Immature natural killer cell (primary cell): ENCODE data around the gene PNPLA1. TPM values are rescaled to one million over a fixed set of nuclear protein-coding genes. Genes with fewer than 3 reads are reported as not detected.

ENCODE experiments used
- DNase-seq, 3 donors: peaks; one replicate each; pipeline ENCODE4 v3.0.0; 2022; ENCODE audit warnings: mixed read lengths in 1 of 3
- H3K27ac Mint-ChIP-seq, 6 donors: one replicate each; pipeline ENCODE4 v1.8.0; 2020; ENCODE audit warnings: mixed read lengths in 6 of 6, mild to moderate bottlenecking in 5 of 6, inconsistent platforms in 4 of 6, moderate library complexity in 3 of 6
- H3K27me3 Mint-ChIP-seq, 3 donors: one replicate each; pipeline ENCODE4 v1.8.0; 2020 to 2021; ENCODE audit warnings: low read depth in 3 of 3, mild to moderate bottlenecking in 3 of 3, mixed read lengths in 3 of 3, moderate library complexity in 3 of 3, inconsistent platforms in 1 of 3
- H3K36me3 Mint-ChIP-seq, 3 donors: one replicate each; pipeline ENCODE4 v1.8.0; 2020; ENCODE audit warnings: mixed read lengths in 3 of 3, inconsistent platforms in 2 of 3, mild to moderate bottlenecking in 2 of 3
- H3K4me1 Mint-ChIP-seq, 2 donors: one replicate each; pipeline ENCODE4 v1.8.0; 2020; ENCODE audit warnings: inconsistent platforms in 2 of 2, mild to moderate bottlenecking in 2 of 2, mixed read lengths in 2 of 2, moderate library complexity in 1 of 2
- H3K4me3 Mint-ChIP-seq, 5 donors: one replicate each; pipeline ENCODE4 v1.8.0; 2020; ENCODE audit warnings: mild to moderate bottlenecking in 5 of 5, mixed read lengths in 5 of 5, inconsistent platforms in 3 of 5, moderate library complexity in 3 of 5
- H3K9me3 Mint-ChIP-seq, 6 donors: one replicate each; pipeline ENCODE4 v1.8.0; 2020; ENCODE audit warnings: mild to moderate bottlenecking in 6 of 6, mixed read lengths in 6 of 6, inconsistent platforms in 4 of 6, moderate library complexity in 3 of 6
- polyA plus RNA-seq, 3 donors: library from polyadenylated mRNA; unstranded; fragments of 300-500 nt; fragmentation: Illumina TruSeq; gene quantifications; one replicate each; pipeline ENCODE4 v1.2.3, GENCODE V29; 2021

The PNPLA1 gene
- polyA plus RNA-seq, 3 donors from 2014 or later, result not detected

GRCh38 chr6:36346486-36347273 is 76.8 kb downstream of the PNPLA1 start:
- no peaks in the 10 kb centered on the region for H3K9me3 Mint-ChIP-seq
- H3K27ac Mint-ChIP-seq, result no peak overlapping the region
- no peaks in the 10 kb centered on the region for H3K4me1 Mint-ChIP-seq
- H3K36me3 Mint-ChIP-seq, result no peaks in the 10 kb centered on the region
- no peak for DNase-seq
- H3K27me3 Mint-ChIP-seq, result peaks cover 0 to 6% (median 0%) of the 10 kb centered on the region in 3 donors
- H3K4me3 Mint-ChIP-seq, result no peak overlapping the region

GRCh38 chr6:36347621-36348020 is 77.8 kb downstream of the PNPLA1 start:
- Mint-ChIP-seq H3K9me3 (no peaks in the 10 kb centered on the region), H3K27me3 (peaks cover 0 to 6% (median 0%) of the 10 kb centered on the region in 3 donors), H3K4me3 (no peak overlapping the region)

DNA sequence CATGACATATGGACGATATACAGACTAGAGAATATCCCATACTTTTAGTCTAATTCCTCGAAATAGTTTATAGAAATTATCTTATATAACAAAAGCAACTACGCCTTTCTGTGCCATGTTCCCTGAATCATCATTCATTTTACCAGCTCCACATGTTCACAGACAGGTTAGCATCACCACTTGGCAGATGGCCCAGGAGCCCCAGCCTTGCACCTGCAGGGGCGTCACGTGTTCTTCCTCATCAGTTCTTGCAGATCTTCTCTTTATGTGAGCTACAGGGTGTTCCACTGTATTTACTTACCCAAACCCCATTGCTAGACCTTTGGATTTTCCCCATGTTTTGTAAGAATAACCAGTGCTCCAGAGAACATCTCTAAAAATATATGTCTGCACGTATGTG is 79.4 kb downstream of the PNPLA1 start:
- Mint-ChIP-seq H3K27ac (no peak overlapping the region), H3K36me3 (no peaks in the 10 kb centered on the region)

More at GRCh38 chr6:36347621-36348020, 77.8 kb downstream of the PNPLA1 start:
- no peak overlapping the region for H3K27ac Mint-ChIP-seq
- H3K4me1 Mint-ChIP-seq, result no peaks in the 10 kb centered on the region
- H3K36me3 Mint-ChIP-seq, result no peaks in the 10 kb centered on the region
- DNase-seq, result no peak

DNA sequence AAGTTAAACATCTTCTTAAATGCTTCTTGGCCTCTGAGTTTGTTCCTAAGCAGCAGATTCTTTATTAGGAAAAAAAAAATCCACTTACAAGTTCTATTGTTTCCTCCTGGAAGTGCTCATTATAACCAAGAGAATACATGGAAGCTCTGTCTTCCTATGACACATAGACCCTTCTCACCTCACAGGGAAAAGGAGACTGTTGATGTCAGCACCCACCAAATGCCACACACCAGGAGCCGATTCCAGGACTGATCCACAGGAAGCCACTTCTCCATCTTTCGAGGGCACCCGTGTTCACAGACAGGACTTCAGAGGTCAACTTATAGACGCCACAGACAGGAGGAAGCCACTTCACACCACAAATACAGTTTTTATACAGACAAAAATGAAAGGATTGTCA is 80.2 kb downstream of the PNPLA1 start:
- DNase-seq, result no peak
- no peak overlapping the region for H3K4me3 Mint-ChIP-seq
- peaks cover 0 to 8% (median 3%) of the 10 kb centered on the region in 3 donors for H3K27me3 Mint-ChIP-seq
- no peaks in the 10 kb centered on the region for H3K4me1 Mint-ChIP-seq
- no peaks in the 10 kb centered on the region for H3K9me3 Mint-ChIP-seq
- no peaks in the 10 kb centered on the region for H3K36me3 Mint-ChIP-seq
- no peak overlapping the region for H3K27ac Mint-ChIP-seq

More for the DNA sequence above, 79.4 kb downstream of the PNPLA1 start:
- Mint-ChIP-seq H3K27me3 (peaks cover 0 to 8% (median 3%) of the 10 kb centered on the region in 3 donors), H3K4me3 (no peak overlapping the region), H3K4me1 (no peaks in the 10 kb centered on the region), H3K9me3 (no peaks in the 10 kb centered on the region)
- no peak for DNase-seq

DNA sequence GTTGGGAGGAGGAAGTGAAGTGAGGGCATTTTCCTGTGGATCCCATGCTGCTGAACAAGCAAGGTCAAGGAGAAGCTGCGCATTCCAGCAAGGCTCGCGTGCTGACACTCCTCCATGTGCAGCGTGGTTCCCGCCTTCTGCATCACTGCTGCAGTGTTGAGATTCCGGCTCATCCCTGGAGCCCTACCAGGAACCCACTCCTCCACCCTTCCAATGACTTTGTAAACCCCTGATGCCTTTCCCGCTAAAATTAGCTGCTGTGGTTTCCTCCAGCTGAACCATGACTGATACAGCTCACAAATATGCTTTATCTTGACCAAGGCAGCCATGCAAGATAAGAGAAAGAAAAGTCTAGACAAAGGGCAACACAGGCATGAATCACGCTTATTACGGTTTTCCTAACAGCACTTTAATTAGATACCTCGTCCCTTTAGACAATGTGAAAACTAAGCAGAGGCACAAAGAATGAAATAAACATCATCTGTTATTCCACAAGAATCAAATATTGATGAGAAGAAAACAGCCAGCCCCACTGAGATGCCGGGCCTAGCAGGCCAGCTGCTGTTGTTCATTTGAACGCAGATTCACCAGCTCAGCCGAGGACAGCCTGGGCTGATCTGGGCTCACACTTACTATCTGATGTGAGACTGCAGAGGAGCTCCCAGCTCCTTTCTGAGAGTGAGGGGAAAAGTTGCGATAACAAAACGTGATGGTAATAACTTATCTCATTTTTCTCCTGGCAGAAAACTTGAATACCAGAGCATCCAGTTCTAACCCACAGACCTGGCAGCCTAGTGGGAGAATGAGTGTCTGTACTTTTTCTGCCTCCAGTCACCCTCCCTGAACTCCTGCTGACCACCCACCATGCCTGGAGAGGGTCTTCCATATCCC is 81.1 kb downstream of the PNPLA1 start:
- Mint-ChIP-seq H3K4me3 (no peak overlapping the region), H3K36me3 (no peaks in the 10 kb centered on the region), H3K4me1 (no peaks in the 10 kb centered on the region), H3K9me3 (no peaks in the 10 kb centered on the region), H3K27ac (no peak overlapping the region), H3K27me3 (peaks cover 2 to 8% (median 3%) of the 10 kb centered on the region in 3 donors)
- DNase-seq, result no peak

DNA sequence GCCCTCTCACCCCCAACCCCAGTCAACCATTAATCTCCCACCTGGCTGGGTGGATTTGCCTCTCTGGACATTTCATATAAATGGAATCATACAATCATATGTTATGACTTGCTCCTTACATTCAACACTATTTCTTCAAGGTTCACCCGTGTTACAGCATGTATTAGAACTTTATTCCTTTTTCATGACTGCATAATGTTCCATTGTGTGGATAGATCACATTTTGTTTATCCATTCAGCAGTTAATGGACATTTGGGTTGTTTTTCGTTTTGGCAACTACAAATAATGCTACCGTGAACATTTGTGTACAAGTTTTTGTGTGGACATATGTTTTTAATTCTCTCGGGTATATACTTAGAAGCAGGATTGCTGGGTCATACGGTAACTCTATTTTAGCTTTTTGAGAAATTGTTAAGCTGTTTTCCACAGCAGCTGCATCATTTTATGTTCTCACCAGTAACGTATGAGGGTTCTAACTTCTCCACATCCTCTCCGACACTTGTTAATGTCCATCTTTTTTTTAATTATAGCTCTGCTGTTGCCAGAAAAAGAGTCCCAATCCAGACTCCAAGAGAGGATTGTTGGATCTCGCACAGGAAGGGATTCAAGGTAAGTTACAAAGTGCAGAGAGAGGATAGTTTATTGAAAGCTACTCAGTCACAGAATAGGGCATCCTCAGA is 82.8 kb downstream of the PNPLA1 start:
- Mint-ChIP-seq H3K27me3 (peaks cover 2 to 8% (median 5%) of the 10 kb centered on the region in 3 donors), H3K9me3 (no peaks in the 10 kb centered on the region), H3K4me3 (no peak overlapping the region), H3K36me3 (no peaks in the 10 kb centered on the region), H3K4me1 (no peaks in the 10 kb centered on the region), H3K27ac (no peak overlapping the region)
- DNase-seq, result no peak

GRCh38 chr6:36353411-36353915 is 83.6 kb downstream of the PNPLA1 start:
- H3K4me3 Mint-ChIP-seq, result no peak overlapping the region
- H3K4me1 Mint-ChIP-seq, result peaks cover 0 to 6% of the 10 kb centered on the region in 2 donors
- no peak overlapping the region for H3K27ac Mint-ChIP-seq
- H3K36me3 Mint-ChIP-seq, result no peaks in the 10 kb centered on the region
- peaks cover 2 to 5% (median 5%) of the 10 kb centered on the region in 3 donors for H3K27me3 Mint-ChIP-seq
- H3K9me3 Mint-ChIP-seq, result no peaks in the 10 kb centered on the region
- DNase-seq, result no peak

- H3K4me3 Mint-ChIP-seq, result no peak overlapping the region
- no peaks in the 10 kb centered on the region for H3K36me3 Mint-ChIP-seq
- no peak overlapping the region for H3K27ac Mint-ChIP-seq
- no peaks in the 10 kb centered on the region for H3K9me3 Mint-ChIP-seq
- no peak for DNase-seq
- peaks cover 2 to 8% (median 5%) of the 10 kb centered on the region in 3 donors for H3K27me3 Mint-ChIP-seq
- H3K4me1 Mint-ChIP-seq, result peaks cover 5 to 9% of the 10 kb centered on the region in 2 donors
Observed at GRCh38 chr6:36355819-36356218, 86.0 kb downstream of the PNPLA1 start.

- Mint-ChIP-seq H3K36me3 (no peaks in the 10 kb centered on the region), H3K4me1 (peaks cover 5 to 9% of the 10 kb centered on the region in 2 donors), H3K27ac (peak overlapping the region in 1 of 6 donors; percentile 34), H3K27me3 (peaks cover 2 to 8% (median 5%) of the 10 kb centered on the region in 3 donors), H3K4me3 (peak overlapping the region in 1 of 5 donors; percentile 42), H3K9me3 (no peaks in the 10 kb centered on the region)
- peak in 1 of 3 donors; percentile 6 for DNase-seq
Observed at GRCh38 chr6:36357872-36358225, 88.0 kb downstream of the PNPLA1 start.

Other genes starting within 250 kb of the PNPLA1 start
- not detected for gene SLC26A8, start 245.4 kb upstream of the PNPLA1 start, polyA plus RNA-seq
- gene MAPK14, start 242.3 kb upstream of the PNPLA1 start, polyA plus RNA-seq, result 10 to 100 TPM; 34.4 to 71.8 (median 44.6) TPM
- gene MAPK13, start 139.5 kb upstream of the PNPLA1 start, polyA plus RNA-seq, result 10 to 100 TPM; 35.2 to 52.1 (median 38.4) TPM
- gene BRPF3, start 73.3 kb upstream of the PNPLA1 start, polyA plus RNA-seq, result 10 to 100 TPM in 1 of 3 donors, 1 to 10 TPM in 2; 3.0 to 13.7 (median 4.1) TPM
- not detected for gene BNIP5, start 66.8 kb downstream of the PNPLA1 start, polyA plus RNA-seq
- 1 to 10 TPM in 1 of 3 donors, not detected in 2; 2.0 TPM for gene ETV7, start 117.6 kb downstream of the PNPLA1 start, polyA plus RNA-seq
- gene PXT1, start 172.8 kb downstream of the PNPLA1 start, polyA plus RNA-seq, result under 1 TPM in 2 of 3 donors, not detected in 1; 0.09 TPM
- gene KCTD20, start 172.9 kb downstream of the PNPLA1 start, polyA plus RNA-seq, result 10 to 100 TPM; 41.1 to 50.5 (median 47.5) TPM